OCI-LY7 (cell line): Measurements from ENCODE around the gene ANAPC15. TPM values are rescaled to one million over a fixed set of nuclear protein-coding genes. Genes with fewer than 3 reads are reported as not detected.
A peak's percentile ranks its signal among the peaks of the same experiment; 100 is the strongest.

Experiments
- BruUV-seq: library from RNA; stranded (reverse); fragments of 400-500 nt; replicated peaks from 2 replicates; lab custom pipeline; 2021; lab: Mats Ljungman, UMichigan
- CTCF ChIA-PET: fragments of 300-600 bp; sonication (Branson Sonifier 250); formaldehyde crosslinking; loops from one replicate; lab custom pipeline; 2022; ENCODE audit warnings: antibody characterized with exemption; ENCODE audit not compliant: unreplicated experiment; lab: Charles Lee
- POLR2A ChIA-PET: fragments of 300-600 bp; sonication (Branson Sonifier 250); formaldehyde crosslinking; loops from one replicate; lab custom pipeline; 2022; ENCODE audit warnings: antibody characterized with exemption; lab: Charles Lee
- DNase-seq: peaks from one replicate; pipeline ENCODE4 v3.0.0-alpha.2; 2015; ENCODE audit warnings: low spot score
- H2AFZ ChIP-seq: fragments of 200-600 bp; sonication (generic), shearing (Covaris generic); 2 replicates; pipeline ENCODE4 v1.6.1; 2014; ENCODE audit warnings: mild to moderate bottlenecking, antibody characterized with exemption, low read length, moderate library complexity
- H3K27ac ChIP-seq: fragments of 200-600 bp; sonication (generic); 2 replicates; pipeline ENCODE4 v1.5.1; 2014; ENCODE audit warnings: mixed run types, low read depth, mild to moderate bottlenecking, moderate library complexity, low read length, inconsistent platforms; ENCODE audit not compliant: poor library complexity, severe bottlenecking
- H3K36me3 ChIP-seq: fragments of 200-600 bp; sonication (generic); 2 replicates; pipeline ENCODE4 v1.6.1; 2014; ENCODE audit warnings: mild to moderate bottlenecking, antibody characterized with exemption, low read length, moderate library complexity, mixed read lengths; ENCODE audit not compliant: insufficient read depth
- H3K4me1 ChIP-seq: fragments of 200-600 bp; sonication (generic); 2 replicates; pipeline ENCODE4 v1.5.1; 2014; ENCODE audit warnings: mild to moderate bottlenecking, low read length; ENCODE audit not compliant: insufficient read depth, poor library complexity, severe bottlenecking
- H3K4me2 ChIP-seq: fragments of 200-600 bp; sonication (generic); 2 replicates; pipeline ENCODE4 v1.6.1; 2014; ENCODE audit warnings: mild to moderate bottlenecking, low read length
- H3K4me3 ChIP-seq: fragments of 200-600 bp; sonication (generic); 2 replicates; pipeline ENCODE4 v1.5.1; 2014; ENCODE audit warnings: mild to moderate bottlenecking, low read depth, low read length; ENCODE audit not compliant: poor library complexity, severe bottlenecking
- H3K79me2 ChIP-seq: fragments of 200-600 bp; sonication (generic); 2 replicates; pipeline ENCODE4 v1.6.1; 2016; ENCODE audit warnings: low read depth, mild to moderate bottlenecking, low read length, moderate library complexity, mixed read lengths; ENCODE audit not compliant: insufficient read depth
- H3K9me2 ChIP-seq: fragments of 200-600 bp; sonication (generic); 2 replicates; pipeline ENCODE4 v1.6.1; 2016; ENCODE audit warnings: mild to moderate bottlenecking, low read length, mixed read lengths; ENCODE audit not compliant: insufficient read depth
- H3K9me3 ChIP-seq: fragments of 200-600 bp; sonication (generic); 2 replicates; pipeline ENCODE4 v1.6.1; 2014; ENCODE audit warnings: mild to moderate bottlenecking, mixed run types, low read length, mixed read lengths
- H4K20me1 ChIP-seq: fragments of 200-600 bp; sonication (generic); 2 replicates; pipeline ENCODE4 v1.6.1; 2014; ENCODE audit warnings: mild to moderate bottlenecking, antibody characterized with exemption, low read length, moderate library complexity, mixed read lengths; ENCODE audit not compliant: insufficient read depth
- EZH2phosphoT487 ChIP-seq: fragments of 200-600 bp; sonication (generic); IDR thresholded peaks from 2 replicates; pipeline ENCODE4 v1.6.1; 2018; ENCODE audit warnings: low read depth, borderline replicate concordance, mild to moderate bottlenecking, mixed run types, antibody characterized with exemption, low read length, moderate library complexity, mixed read lengths
- intact Hi-C: fragments of 100-400 bp; cut with micrococcal nuclease; formaldehyde crosslinking; loops from one replicate; pipeline ENCODE4 v1.10.0; 2022; ENCODE audit not compliant: unreplicated experiment
- total RNA-seq, 2 experiments: library from RNA; depleted of rRNA in 1 of 2; stranded (reverse); fragments of >200 nt in 1 of 2; shearing (Covaris generic) in 1 of 2; gene quantifications; 2 replicates each; pipeline ENCODE4 v1.2.3, GENCODE V29; 2014 to 2022
- TF ChIP-seq, protein P1 (sequence below): fragments of 200-600 bp; sonication (generic); conservative IDR thresholded peaks from 2 replicates; pipeline ENCODE4 v1.5.1; 2014; ENCODE audit warnings: mild to moderate bottlenecking, antibody characterized with exemption, low read length, moderate library complexity, mixed read lengths

The ANAPC15 gene
- total RNA-seq, 2 experiments from 2014 or later, result 48.2 to 62.4 TPM

DNA sequence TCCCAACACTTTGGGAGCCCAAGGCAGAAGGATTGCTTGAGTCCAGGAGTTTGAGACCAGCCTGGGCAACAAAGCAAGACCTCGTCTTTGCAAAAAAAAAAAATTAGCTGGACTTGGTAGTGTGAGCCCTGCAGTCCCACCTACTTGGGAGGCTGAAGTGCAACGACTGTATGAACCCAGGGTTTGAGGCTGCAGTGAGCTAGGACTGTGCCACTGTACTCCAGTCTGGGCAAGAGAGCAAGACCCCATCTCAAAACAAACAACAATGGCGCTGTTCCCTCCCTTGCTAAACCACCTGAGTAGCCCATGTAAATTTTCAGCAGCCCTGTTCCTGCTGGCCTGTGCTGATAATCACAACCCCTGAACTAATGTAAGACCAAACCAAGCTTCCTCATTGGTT lies 12.5 kb downstream of the ANAPC15 start:
- POLR2A ChIA-PET, result interaction anchor here (0.5 to 1.2 kb wide), 3 partner anchors 18 to 25 kb away, joined by 3 to 6 read pairs (median 5); no protein-coding TSS in a partner anchor
- H3K4me3 ChIP-seq, result no peak overlapping the region
- intact Hi-C loops, result no loop called here

DNA sequence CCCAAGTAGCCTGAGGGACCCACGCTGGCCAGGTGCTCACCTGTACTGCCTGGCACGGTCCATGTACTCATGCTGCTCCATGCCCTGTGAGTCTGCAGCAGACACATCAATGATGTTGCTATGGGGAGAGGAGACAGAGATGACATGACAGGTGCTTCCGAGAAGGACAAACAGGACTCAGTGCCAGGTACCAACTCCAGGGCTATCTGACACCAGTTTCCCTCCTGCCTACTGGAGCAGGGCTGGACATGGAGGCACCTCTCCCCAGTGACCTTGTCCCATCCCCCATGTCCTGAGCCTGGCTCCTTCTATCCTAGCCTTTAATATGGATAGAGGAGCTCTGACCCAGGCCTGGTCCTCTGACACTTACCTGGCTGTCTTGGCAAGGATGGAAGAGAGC lies 13.8 kb downstream of the ANAPC15 start:
- H3K4me3 ChIP-seq, result no peak overlapping the region
- ChIA-PET CTCF (no interaction called here), POLR2A (interaction anchor here (0.8 kb wide), 1 partner anchor 13 kb away, joined by 7 read pairs; the partner anchor contains the start of gene ANAPC15)
- no peak overlapping the region for H3K27ac ChIP-seq
- intact Hi-C loops, result no loop called here
- no peak for TF ChIP-seq EZH2phosphoT487
- TF ChIP-seq, protein P1, sequence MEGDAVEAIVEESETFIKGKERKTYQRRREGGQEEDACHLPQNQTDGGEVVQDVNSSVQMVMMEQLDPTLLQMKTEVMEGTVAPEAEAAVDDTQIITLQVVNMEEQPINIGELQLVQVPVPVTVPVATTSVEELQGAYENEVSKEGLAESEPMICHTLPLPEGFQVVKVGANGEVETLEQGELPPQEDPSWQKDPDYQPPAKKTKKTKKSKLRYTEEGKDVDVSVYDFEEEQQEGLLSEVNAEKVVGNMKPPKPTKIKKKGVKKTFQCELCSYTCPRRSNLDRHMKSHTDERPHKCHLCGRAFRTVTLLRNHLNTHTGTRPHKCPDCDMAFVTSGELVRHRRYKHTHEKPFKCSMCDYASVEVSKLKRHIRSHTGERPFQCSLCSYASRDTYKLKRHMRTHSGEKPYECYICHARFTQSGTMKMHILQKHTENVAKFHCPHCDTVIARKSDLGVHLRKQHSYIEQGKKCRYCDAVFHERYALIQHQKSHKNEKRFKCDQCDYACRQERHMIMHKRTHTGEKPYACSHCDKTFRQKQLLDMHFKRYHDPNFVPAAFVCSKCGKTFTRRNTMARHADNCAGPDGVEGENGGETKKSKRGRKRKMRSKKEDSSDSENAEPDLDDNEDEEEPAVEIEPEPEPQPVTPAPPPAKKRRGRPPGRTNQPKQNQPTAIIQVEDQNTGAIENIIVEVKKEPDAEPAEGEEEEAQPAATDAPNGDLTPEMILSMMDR, result no peak
- no peaks in the 10 kb centered on the region for H3K9me2 ChIP-seq
- peaks cover 22% of the 10 kb centered on the region for H3K4me1 ChIP-seq
- BruUV-seq, result no TSS peak
- no peak overlapping the region for H3K4me2 ChIP-seq
- no peaks in the 10 kb centered on the region for H3K9me3 ChIP-seq
- peaks cover 27% of the 10 kb centered on the region for H3K79me2 ChIP-seq
- H3K36me3 ChIP-seq, result peaks cover 64% of the 10 kb centered on the region
- DNase-seq, result no peak
- no peak overlapping the region for H2AFZ ChIP-seq
- no peaks in the 10 kb centered on the region for H4K20me1 ChIP-seq

More for the DNA sequence above, 12.5 kb downstream of the ANAPC15 start:
- Histone ChIP-seq H3K9me3 (no peaks in the 10 kb centered on the region), H3K4me1 (peaks cover 25% of the 10 kb centered on the region), H4K20me1 (no peaks in the 10 kb centered on the region), H3K36me3 (peaks cover 55% of the 10 kb centered on the region), H2AFZ (no peak overlapping the region), H3K27ac (no peak overlapping the region), H3K79me2 (peaks cover 27% of the 10 kb centered on the region), H3K9me2 (no peaks in the 10 kb centered on the region), H3K4me2 (peak overlapping the region; percentile 80; the same call in 1 of the 2 replicates)
- no peak for TF ChIP-seq EZH2phosphoT487
- TF ChIP-seq, protein P1, result no peak
- DNase-seq, result no peak
- no TSS peak for BruUV-seq
- CTCF ChIA-PET, result no interaction called here

DNA sequence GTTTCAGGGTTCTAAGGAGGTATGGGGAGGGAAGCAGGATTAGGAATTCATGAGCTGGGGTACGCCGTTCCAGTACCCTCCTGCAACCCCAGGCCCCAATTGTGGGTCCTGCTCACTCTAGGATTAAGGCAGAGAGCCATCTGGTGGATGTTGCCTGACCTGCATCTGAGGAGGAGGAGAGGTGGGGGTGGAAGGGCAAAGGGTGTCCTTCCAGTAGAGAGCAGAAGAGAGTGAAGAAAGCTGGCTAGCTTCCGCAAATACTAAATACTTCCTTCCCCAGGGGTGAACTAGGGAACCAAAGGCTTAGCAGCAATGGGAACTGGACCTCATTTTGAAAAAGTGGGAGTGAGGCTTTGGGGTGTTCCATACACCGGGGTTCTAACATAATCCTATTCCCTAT lies 21.2 kb downstream of the ANAPC15 start:
- TF ChIP-seq, protein P1, result peak; percentile 95
- no peak for TF ChIP-seq EZH2phosphoT487
- Histone ChIP-seq H3K4me3 (no peak overlapping the region), H4K20me1 (no peaks in the 10 kb centered on the region), H3K27ac (no peak overlapping the region), H3K4me1 (peaks cover 6% of the 10 kb centered on the region), H3K9me2 (no peaks in the 10 kb centered on the region), H3K36me3 (peaks cover 21% of the 10 kb centered on the region; the same call in 1 of the 2 replicates), H2AFZ (no peak overlapping the region), H3K4me2 (peak overlapping the region; percentile 17; the same call in 1 of the 2 replicates), H3K79me2 (no peaks in the 10 kb centered on the region), H3K9me3 (no peaks in the 10 kb centered on the region)
- ChIA-PET POLR2A (interaction anchor here (1.0 to 1.6 kb wide), 3 partner anchors 10 to 66 kb away, joined by 3 to 5 read pairs (median 3); no protein-coding TSS in a partner anchor), CTCF (interaction anchor here (0.6 to 1.9 kb wide), 6 partner anchors 10 to 69 kb away, joined by 3 to 22 read pairs (median 5); partner anchors contain the start of genes LAMTOR1 and LRRC51)
- DNase-seq, result peak; percentile 83
- intact Hi-C loops, result loop anchor here (1.0 to 2.0 kb wide), 2 partner anchors 66 to 114 kb away; no protein-coding TSS in a partner anchor
- no TSS peak for BruUV-seq
